Activated naive CD4-positive, alpha-beta T cell treated with anti-CD3 and anti-CD28 coated beads for 36 hours (primary cell): ENCODE measurements around the gene TOMM40. TPM values are rescaled to one million over a fixed set of nuclear protein-coding genes. Genes with fewer than 3 reads are reported as not detected.
"Not testable (repeated sequence)": the region's sequence is repeated elsewhere in the genome, so short reads cannot be mapped to it uniquely, and the experiment has no call there.

Experiments used
- CTCF ChIA-PET: fragments of 350-600 bp; sonication (Branson Sonifier 250); formaldehyde crosslinking; loops from one replicate; lab custom pipeline; 2021; ENCODE audit warnings: antibody characterized with exemption; lab: Charles Lee
- DNase-seq: peaks from one replicate; pipeline ENCODE4 v3.0.0-alpha.2; 2020
- H3K27ac Mint-ChIP-seq: one replicate; pipeline ENCODE4 v1.8.0; 2021; ENCODE audit warnings: mild to moderate bottlenecking, mixed read lengths
- H3K27me3 Mint-ChIP-seq: one replicate; pipeline ENCODE4 v1.8.0; 2021; ENCODE audit warnings: low read depth, mixed read lengths
- H3K36me3 Mint-ChIP-seq: one replicate; pipeline ENCODE4 v1.8.0; 2021; ENCODE audit warnings: low read depth, mixed read lengths
- H3K4me1 Mint-ChIP-seq: one replicate; pipeline ENCODE4 v1.8.0; 2021; ENCODE audit warnings: low read depth, mixed read lengths
- H3K4me3 Mint-ChIP-seq: one replicate; pipeline ENCODE4 v1.8.0; 2021; ENCODE audit warnings: mild to moderate bottlenecking, moderate library complexity, mixed read lengths
- H3K9me3 Mint-ChIP-seq: one replicate; pipeline ENCODE4 v1.8.0; 2021; ENCODE audit warnings: mixed read lengths
- intact Hi-C: fragments of 100-400 bp; cut with micrococcal nuclease; formaldehyde crosslinking; loops from one replicate; pipeline ENCODE4 v1.15.1; 2023
- total RNA-seq, 2 experiments: library from RNA; stranded (reverse); gene quantifications; one replicate each; pipeline ENCODE4 v1.2.3, GENCODE V29; 2021

Gene TOMM40
- total RNA-seq, 2 experiments from 2014 or later = 72.6 to 75.0 TPM

DNA sequence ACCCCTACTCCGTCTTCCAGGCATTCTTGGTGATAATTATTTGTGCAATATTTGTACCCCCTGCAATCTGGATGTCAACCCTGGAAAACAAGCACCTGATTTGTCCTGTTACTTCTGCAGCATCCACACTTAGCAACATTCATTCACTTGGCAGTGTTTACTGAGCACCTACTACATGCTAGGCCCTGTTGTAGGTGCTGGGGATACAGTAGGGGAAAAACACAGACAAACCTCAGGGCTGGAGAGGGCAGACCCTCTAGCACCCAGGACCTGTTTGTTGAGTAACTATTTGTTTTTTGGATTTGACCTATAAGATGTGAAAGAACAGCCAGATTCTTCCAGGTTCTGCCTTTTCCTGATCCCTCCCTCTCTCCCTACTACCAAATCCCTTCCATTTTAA lies 35.4 kb upstream of the TOMM40 start:
- intact Hi-C loops = no loop called here
- H3K9me3 Mint-ChIP-seq = no peaks in the 10 kb centered on the region
- no peaks in the 10 kb centered on the region for H3K27me3 Mint-ChIP-seq
- H3K4me1 Mint-ChIP-seq = no peaks in the 10 kb centered on the region
- no peak for DNase-seq
- H3K4me3 Mint-ChIP-seq = no peak overlapping the region
- CTCF ChIA-PET = no interaction called here
- no peaks in the 10 kb centered on the region for H3K36me3 Mint-ChIP-seq
- no peak overlapping the region for H3K27ac Mint-ChIP-seq

GRCh38 chr19:44856421-44857083 lies 34.5 kb upstream of the TOMM40 start:
- Mint-ChIP-seq H3K4me1 (no peaks in the 10 kb centered on the region), H3K4me3 (no peak overlapping the region), H3K36me3 (no peaks in the 10 kb centered on the region), H3K27me3 (no peaks in the 10 kb centered on the region), H3K27ac (no peak overlapping the region), H3K9me3 (no peaks in the 10 kb centered on the region)
- intact Hi-C loops = no loop called here
- CTCF ChIA-PET = interaction anchor here (1.2 kb wide), 1 partner anchor 10 kb away, joined by 3 read pairs; no protein-coding TSS in a partner anchor
- DNase-seq = no peak

- CTCF ChIA-PET = interaction anchor here (0.7 to 1.2 kb wide), 3 partner anchors 9 to 74 kb away, joined by 3 read pairs; no protein-coding TSS in a partner anchor
- Mint-ChIP-seq H3K4me3 (no peak overlapping the region), H3K27me3 (no peaks in the 10 kb centered on the region), H3K27ac (no peak overlapping the region), H3K36me3 (no peaks in the 10 kb centered on the region), H3K9me3 (no peaks in the 10 kb centered on the region), H3K4me1 (no peaks in the 10 kb centered on the region)
- intact Hi-C loops = no loop called here
- DNase-seq = no peak
These were observed 33.2 kb upstream of the TOMM40 start for GRCh38 chr19:44857837-44858236.

DNA sequence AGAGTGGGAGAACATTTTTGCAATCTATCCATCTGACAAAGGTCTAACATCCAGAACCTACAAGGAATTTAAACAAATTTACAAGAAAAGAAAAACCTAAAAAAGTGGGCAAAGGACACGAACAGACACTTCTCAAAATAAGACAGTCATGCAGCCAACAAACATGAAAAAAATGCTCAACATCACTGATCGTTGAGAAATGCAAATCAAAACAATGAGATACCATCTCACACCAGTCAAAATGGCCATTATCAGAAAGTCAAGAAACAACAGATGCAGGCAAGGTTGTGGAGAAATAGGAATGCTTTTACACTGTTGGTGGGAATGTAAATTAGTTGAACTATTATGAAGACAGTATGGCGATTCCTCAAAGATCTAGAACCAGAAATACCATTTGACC lies 29.5 kb upstream of the TOMM40 start:
- H3K36me3 Mint-ChIP-seq, H3K9me3 Mint-ChIP-seq, H3K27me3 Mint-ChIP-seq, CTCF ChIA-PET, H3K27ac Mint-ChIP-seq, H3K4me3 Mint-ChIP-seq, H3K4me1 Mint-ChIP-seq, DNase-seq, intact Hi-C loops: not testable (repeated sequence)

- intact Hi-C loops = no loop called here
- CTCF ChIA-PET = no interaction called here
- no peaks in the 10 kb centered on the region for H3K9me3 Mint-ChIP-seq
- H3K36me3 Mint-ChIP-seq = no peaks in the 10 kb centered on the region
- H3K4me1 Mint-ChIP-seq = no peaks in the 10 kb centered on the region
- no peaks in the 10 kb centered on the region for H3K27me3 Mint-ChIP-seq
- no peak for DNase-seq
- no peak overlapping the region for H3K4me3 Mint-ChIP-seq
- no peak overlapping the region for H3K27ac Mint-ChIP-seq
These were observed 27.1 kb upstream of the TOMM40 start for GRCh38 chr19:44863990-44864389.

DNA sequence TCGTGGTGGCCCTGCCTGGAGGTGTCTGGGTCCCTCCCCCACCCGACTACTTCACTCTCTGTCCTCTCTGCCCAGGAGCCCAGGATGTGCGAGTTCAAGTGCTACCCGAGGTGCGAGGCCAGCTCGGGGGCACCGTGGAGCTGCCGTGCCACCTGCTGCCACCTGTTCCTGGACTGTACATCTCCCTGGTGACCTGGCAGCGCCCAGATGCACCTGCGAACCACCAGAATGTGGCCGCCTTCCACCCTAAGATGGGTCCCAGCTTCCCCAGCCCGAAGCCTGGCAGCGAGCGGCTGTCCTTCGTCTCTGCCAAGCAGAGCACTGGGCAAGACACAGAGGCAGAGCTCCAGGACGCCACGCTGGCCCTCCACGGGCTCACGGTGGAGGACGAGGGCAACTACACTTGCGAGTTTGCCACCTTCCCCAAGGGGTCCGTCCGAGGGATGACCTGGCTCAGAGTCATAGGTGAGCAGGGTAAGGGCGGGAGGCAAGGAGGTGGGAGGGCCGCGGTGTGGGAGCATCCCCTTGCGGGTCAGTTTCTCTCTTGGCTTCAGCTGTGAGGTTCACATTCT lies 25.8 kb upstream of the TOMM40 start:
- no peaks in the 10 kb centered on the region for H3K4me1 Mint-ChIP-seq
- H3K9me3 Mint-ChIP-seq = no peaks in the 10 kb centered on the region
- intact Hi-C loops = no loop called here
- no peaks in the 10 kb centered on the region for H3K27me3 Mint-ChIP-seq
- CTCF ChIA-PET = no interaction called here
- no peaks in the 10 kb centered on the region for H3K36me3 Mint-ChIP-seq
- no peak overlapping the region for H3K27ac Mint-ChIP-seq
- DNase-seq = no peak
- no peak overlapping the region for H3K4me3 Mint-ChIP-seq

- Mint-ChIP-seq H3K9me3 (no peaks in the 10 kb centered on the region), H3K36me3 (no peaks in the 10 kb centered on the region), H3K4me3 (no peak overlapping the region), H3K4me1 (no peaks in the 10 kb centered on the region), H3K27me3 (no peaks in the 10 kb centered on the region), H3K27ac (no peak overlapping the region)
- CTCF ChIA-PET = interaction anchor here (0.6 to 1.3 kb wide), 2 partner anchors 9 to 172 kb away, joined by 3 read pairs; no protein-coding TSS in a partner anchor
- intact Hi-C loops = no loop called here
- no peak for DNase-seq
These were observed 24.4 kb upstream of the TOMM40 start for GRCh38 chr19:44866664-44867063.

DNA sequence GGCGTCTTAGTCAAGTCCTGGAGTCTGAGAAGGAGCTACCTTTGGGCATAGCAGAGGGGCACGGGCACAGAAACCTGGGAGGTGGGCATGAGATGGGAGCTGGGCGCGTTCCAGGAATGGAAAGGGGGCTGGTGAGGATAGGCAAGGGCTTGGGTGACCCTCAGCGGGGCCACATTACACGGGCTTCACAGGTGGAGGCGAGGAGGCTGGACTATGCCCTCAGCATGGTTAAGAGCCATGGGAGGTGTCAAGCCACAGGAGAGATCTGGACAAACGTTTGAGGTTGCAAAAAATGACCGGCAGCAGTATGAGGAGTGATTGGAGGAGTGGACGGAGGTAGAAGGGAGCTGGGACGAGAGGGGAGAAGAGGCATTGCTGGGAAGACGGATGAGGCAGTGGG lies 23.5 kb upstream of the TOMM40 start:
- H3K27me3 Mint-ChIP-seq = no peaks in the 10 kb centered on the region
- H3K4me3 Mint-ChIP-seq = no peak overlapping the region
- no peak for DNase-seq
- no peak overlapping the region for H3K27ac Mint-ChIP-seq
- intact Hi-C loops = no loop called here
- CTCF ChIA-PET = no interaction called here
- no peaks in the 10 kb centered on the region for H3K36me3 Mint-ChIP-seq
- no peaks in the 10 kb centered on the region for H3K9me3 Mint-ChIP-seq
- no peaks in the 10 kb centered on the region for H3K4me1 Mint-ChIP-seq

DNA sequence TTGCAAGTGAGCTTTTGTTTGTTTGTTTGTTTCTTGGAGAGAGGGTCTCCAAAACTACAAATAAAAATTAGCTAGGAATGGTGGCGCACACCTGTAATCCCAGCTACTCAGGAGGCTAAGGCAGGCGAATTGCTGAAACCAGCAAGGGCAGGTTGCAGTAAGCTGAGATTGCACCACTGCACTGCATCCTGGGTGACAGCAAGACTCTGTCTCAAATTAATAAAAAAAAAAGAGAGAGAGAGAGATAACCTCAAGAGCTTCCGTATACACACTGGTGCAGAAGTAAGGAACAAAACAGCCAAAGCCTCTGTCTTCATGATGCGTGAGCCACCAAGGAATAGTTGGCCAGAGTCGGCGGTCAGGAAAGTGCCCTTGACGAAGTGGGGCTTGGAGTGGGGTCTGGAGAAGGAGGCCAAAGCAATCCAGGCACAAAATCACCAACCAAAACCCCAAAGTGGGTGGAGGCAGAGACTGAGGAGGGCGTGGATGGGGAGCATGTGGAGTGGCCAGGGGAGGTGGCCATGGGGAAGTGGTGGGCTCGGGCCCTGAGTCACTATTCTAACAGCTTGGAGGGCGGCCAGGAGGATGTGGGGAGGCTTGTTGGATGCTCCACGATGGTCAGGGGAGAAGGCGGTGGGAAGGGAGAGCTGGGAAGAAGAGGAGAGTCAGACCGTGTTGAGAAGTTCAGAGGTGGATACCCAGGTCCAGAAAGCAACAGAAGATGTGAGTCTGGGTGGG lies 21.2 kb upstream of the TOMM40 start:
- no peaks in the 10 kb centered on the region for H3K4me1 Mint-ChIP-seq
- intact Hi-C loops = no loop called here
- no peaks in the 10 kb centered on the region for H3K27me3 Mint-ChIP-seq
- H3K9me3 Mint-ChIP-seq = no peaks in the 10 kb centered on the region
- no peak for DNase-seq
- H3K36me3 Mint-ChIP-seq = no peaks in the 10 kb centered on the region
- no peak overlapping the region for H3K4me3 Mint-ChIP-seq
- H3K27ac Mint-ChIP-seq = no peak overlapping the region
- CTCF ChIA-PET = no interaction called here

- Mint-ChIP-seq H3K27ac (no peak overlapping the region), H3K4me3 (no peak overlapping the region), H3K36me3 (no peaks in the 10 kb centered on the region), H3K4me1 (no peaks in the 10 kb centered on the region), H3K9me3 (no peaks in the 10 kb centered on the region), H3K27me3 (no peaks in the 10 kb centered on the region)
- CTCF ChIA-PET = no interaction called here
- no peak for DNase-seq
- intact Hi-C loops = no loop called here
These were observed 19.2 kb upstream of the TOMM40 start for GRCh38 chr19:44871809-44872208.

DNA sequence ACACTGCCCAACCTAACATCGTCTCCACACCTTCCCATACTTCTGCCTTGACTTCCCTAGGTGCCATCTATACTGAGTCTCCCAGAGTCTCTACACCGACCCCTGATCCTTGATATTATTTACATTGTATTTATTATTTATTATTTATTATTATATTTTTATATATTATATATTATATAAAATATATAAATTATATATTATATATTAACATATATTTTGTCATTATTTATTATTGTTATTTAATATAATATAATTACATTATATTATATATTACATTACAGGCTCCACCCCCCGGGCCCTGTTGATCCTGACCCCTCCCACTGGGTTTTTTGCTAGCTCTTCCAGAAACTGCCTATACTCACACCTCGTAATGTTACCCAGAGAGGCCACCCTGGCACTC lies 18.4 kb upstream of the TOMM40 start:
- Mint-ChIP-seq H3K9me3 (no peaks in the 10 kb centered on the region), H3K4me3 (no peak overlapping the region), H3K27me3 (no peaks in the 10 kb centered on the region), H3K36me3 (no peaks in the 10 kb centered on the region), H3K4me1 (peaks cover 4% of the 10 kb centered on the region), H3K27ac (no peak overlapping the region)
- no peak for DNase-seq
- CTCF ChIA-PET = interaction anchor here (0.6 kb wide), 1 partner anchor 117 kb away, joined by 3 read pairs; no protein-coding TSS in a partner anchor
- intact Hi-C loops = no loop called here

GRCh38 chr19:44874317-44874716 lies 16.7 kb upstream of the TOMM40 start:
- no peak for DNase-seq
- H3K27ac Mint-ChIP-seq = no peak overlapping the region
- H3K9me3 Mint-ChIP-seq = no peaks in the 10 kb centered on the region
- CTCF ChIA-PET = no interaction called here
- intact Hi-C loops = no loop called here
- no peaks in the 10 kb centered on the region for H3K27me3 Mint-ChIP-seq
- no peak overlapping the region for H3K4me3 Mint-ChIP-seq
- no peaks in the 10 kb centered on the region for H3K36me3 Mint-ChIP-seq
- peaks cover 4% of the 10 kb centered on the region for H3K4me1 Mint-ChIP-seq
